Transverse colon (tissue), 4 donors: Measurements from ENCODE around the gene TPD52L2. TPM values are rescaled to one million over a fixed set of nuclear protein-coding genes. Genes with fewer than 3 reads are reported as not detected.

Experiments used
- DNase-seq: peaks from one replicate; pipeline ENCODE4 v3.0.0-alpha.2; 2019
- H3K27ac ChIP-seq, 4 donors: fragments of 200-600 bp; sonication (generic); 2 replicates each; pipeline ENCODE4 v1.5.1; 2016 to 2018; ENCODE audit warnings: inconsistent platforms in 4 of 4
- H3K27me3 ChIP-seq: fragments of 200-600 bp; sonication (generic); 2 replicates; pipeline ENCODE4 v1.5.1; 2017; ENCODE audit warnings: inconsistent platforms
- H3K36me3 ChIP-seq, 4 donors: fragments of 200-600 bp; sonication (generic); 2 replicates each; pipeline ENCODE4 v1.5.1; 2017 to 2019; ENCODE audit warnings: inconsistent platforms in 4 of 4
- H3K4me1 ChIP-seq, 4 donors: fragments of 200-600 bp; sonication (generic); 2 replicates each; pipeline ENCODE4 v1.5.1; 2017 to 2020; ENCODE audit warnings: inconsistent platforms in 4 of 4
- H3K4me3 ChIP-seq, 4 donors: fragments of 200-600 bp; sonication (generic); 1 replicate in 1 of 4; 2 replicates in 3 of 4; pipeline versions ENCODE4 v1.5.1 to v1.6.1; 2017 to 2019; ENCODE audit warnings: inconsistent platforms in 4 of 4
- H3K9me3 ChIP-seq, 2 donors: fragments of 200-600 bp; sonication (generic); 2 replicates each; pipeline ENCODE4 v1.5.1; 2017 to 2019; ENCODE audit warnings: inconsistent platforms in 2 of 2
- CTCF ChIP-seq, 5 experiments: fragments of 200-600 bp in 3 of 5; fragments of 450-650 bp in 2 of 5; sonication (generic) in 3 of 5; IDR thresholded peaks; 1 replicate in 2 of 5; 2 replicates in 3 of 5; pipeline ENCODE4 v1.5.1; 2016 to 2017; ENCODE audit warnings: antibody characterized with exemption in 5 of 5, inconsistent platforms in 3 of 5, mild to moderate bottlenecking in 2 of 5, moderate library complexity in 1 of 5
- EP300 ChIP-seq: sonication (generic); formaldehyde crosslinking; IDR thresholded peaks from one replicate; pipeline ENCODE4 v1.6.1; 2017; ENCODE audit warnings: antibody characterized with exemption, low read depth
- POLR2A ChIP-seq: fragments of 450-650 bp; IDR thresholded peaks from one replicate; pipeline ENCODE4 v1.6.1; 2016; ENCODE audit warnings: antibody characterized with exemption, mild to moderate bottlenecking, moderate library complexity
- POLR2AphosphoS5 ChIP-seq, 3 donors: sonication (generic); formaldehyde crosslinking; IDR thresholded peaks; one replicate each; pipeline ENCODE4 v1.6.1; 2016; ENCODE audit warnings: antibody characterized with exemption in 3 of 3
- WGBS, 2 donors: methylation state at CpG; one replicate each; pipeline ENCODE4 v1.1.5; 2018; ENCODE audit warnings: low coverage in 1 of 2; 5-methylcytosine and 5-hydroxymethylcytosine counted together
- in situ Hi-C, 4 donors: fragments of 200-750 bp; cut with MboI; loops; one replicate each; pipeline versions ENCODE4 v1.15.0 to v1.15.1; 2017; ENCODE audit warnings: low sequenced_read_pairs in 3 of 4, low pct_ligation_motif_present in 1 of 4, low pct_unique_long_range_greater_than_20kb in 1 of 4
- intact Hi-C: fragments of 100-400 bp; cut with DNase I; formaldehyde crosslinking; loops from one replicate; pipeline ENCODE4 v1.15.1; 2023; ENCODE audit warnings: low total_unique reads
- total RNA-seq, 4 donors: library from RNA; depleted of rRNA; stranded (reverse); fragments of >200 nt; gene quantifications; one replicate each; pipeline ENCODE4 v1.1.0, GENCODE V29; 2016

The TPD52L2 gene
- total RNA-seq, 4 donors from 2014 or later: 40.8 to 67.0 (median 62.6) TPM

GRCh38 chr20:63842258-63842657, 22.8 kb upstream of the TPD52L2 start:
- 66% methylated on average over 9 of the region's 9 CpGs; no CpG with 5 or more reads in 1 of the 2 donors for WGBS, 2 donors
- no peak for DNase-seq
- intact Hi-C loops (no loop called here), in situ Hi-C loops (no loop called here)
- no peak overlapping the region for H3K4me3 ChIP-seq
- TF ChIP-seq POLR2AphosphoS5 (IDR thresholded peaks at IDR 0.05): no peak
- no peak for TF ChIP-seq POLR2A
- TF ChIP-seq CTCF (IDR thresholded peaks at IDR 0.05): no peak
- TF ChIP-seq EP300: no peak
- no peaks in the 10 kb centered on the region for H3K36me3 ChIP-seq
- peaks cover 43% of the 10 kb centered on the region for H3K27me3 ChIP-seq
- peaks cover 5 to 7% (median 7%) of the 10 kb centered on the region in 4 donors for H3K4me1 ChIP-seq
- H3K27ac ChIP-seq: no peak overlapping the region
- no peaks in the 10 kb centered on the region for H3K9me3 ChIP-seq

GRCh38 chr20:63843222-63843621, 21.8 kb upstream of the TPD52L2 start:
- H3K27ac ChIP-seq: no peak overlapping the region
- intact Hi-C loops: no loop called here
- peaks cover 5 to 17% (median 7%) of the 10 kb centered on the region in 4 donors for H3K4me1 ChIP-seq
- no peak overlapping the region for H3K4me3 ChIP-seq
- no peak for TF ChIP-seq CTCF (IDR thresholded peaks at IDR 0.05)
- TF ChIP-seq POLR2AphosphoS5 (IDR thresholded peaks at IDR 0.05): no peak
- no peak for TF ChIP-seq POLR2A
- TF ChIP-seq EP300: no peak
- H3K27me3 ChIP-seq: peaks cover 53% of the 10 kb centered on the region
- no peak for DNase-seq
- H3K9me3 ChIP-seq: no peaks in the 10 kb centered on the region
- in situ Hi-C loops: no loop called here
- no peaks in the 10 kb centered on the region for H3K36me3 ChIP-seq
- 86 to 100% methylated on average over 1 to 12 of the region's 12 CpGs for WGBS, 2 donors

GRCh38 chr20:63843778-63844177, 21.3 kb upstream of the TPD52L2 start:
- TF ChIP-seq CTCF (IDR thresholded peaks at IDR 0.05): no peak
- TF ChIP-seq POLR2AphosphoS5 (IDR thresholded peaks at IDR 0.05): no peak
- no peak for TF ChIP-seq EP300
- no peak for TF ChIP-seq POLR2A
- DNase-seq: no peak

GRCh38 chr20:63844511-63844991, 20.5 kb upstream of the TPD52L2 start:
- no peak for TF ChIP-seq POLR2AphosphoS5 (IDR thresholded peaks at IDR 0.05)
- no peaks in the 10 kb centered on the region for H3K36me3 ChIP-seq
- no peak overlapping the region for H3K4me3 ChIP-seq
- in situ Hi-C loops (no loop called here), intact Hi-C loops (no loop called here)
- H3K9me3 ChIP-seq: no peaks in the 10 kb centered on the region
- peaks cover 5 to 17% (median 7%) of the 10 kb centered on the region in 4 donors for H3K4me1 ChIP-seq
- no peak overlapping the region for H3K27ac ChIP-seq
- 51% methylated on average over 8 of the region's 9 CpGs; no CpG with 5 or more reads in 1 of the 2 donors for WGBS, 2 donors
- DNase-seq: no peak
- peaks cover 55% of the 10 kb centered on the region for H3K27me3 ChIP-seq

More at GRCh38 chr20:63843778-63844177, 21.3 kb upstream of the TPD52L2 start:
- Histone ChIP-seq H3K27ac (no peak overlapping the region), H3K9me3 (no peaks in the 10 kb centered on the region), H3K27me3 (peaks cover 55% of the 10 kb centered on the region), H3K4me1 (peaks cover 5 to 17% (median 7%) of the 10 kb centered on the region in 4 donors), H3K36me3 (no peaks in the 10 kb centered on the region), H3K4me3 (no peak overlapping the region)
- intact Hi-C loops (no loop called here), in situ Hi-C loops (no loop called here)
- WGBS, 2 donors: 60% methylated on average over 15 of the region's 16 CpGs; no CpG with 5 or more reads in 1 of the 2 donors
